IPS-NIHi7 (cell line): ENCODE results near the gene SYT1.
"Not testable (repeated sequence)": the region's sequence is repeated elsewhere in the genome, so short reads cannot be mapped to it uniquely, and the experiment has no call there.

Experiments used
- DNase-seq: peaks from one replicate; pipeline ENCODE4 v3.0.0; 2012; ENCODE audit warnings: mixed read lengths; ENCODE audit errors: extremely low spot score

The SYT1 gene

DNA sequence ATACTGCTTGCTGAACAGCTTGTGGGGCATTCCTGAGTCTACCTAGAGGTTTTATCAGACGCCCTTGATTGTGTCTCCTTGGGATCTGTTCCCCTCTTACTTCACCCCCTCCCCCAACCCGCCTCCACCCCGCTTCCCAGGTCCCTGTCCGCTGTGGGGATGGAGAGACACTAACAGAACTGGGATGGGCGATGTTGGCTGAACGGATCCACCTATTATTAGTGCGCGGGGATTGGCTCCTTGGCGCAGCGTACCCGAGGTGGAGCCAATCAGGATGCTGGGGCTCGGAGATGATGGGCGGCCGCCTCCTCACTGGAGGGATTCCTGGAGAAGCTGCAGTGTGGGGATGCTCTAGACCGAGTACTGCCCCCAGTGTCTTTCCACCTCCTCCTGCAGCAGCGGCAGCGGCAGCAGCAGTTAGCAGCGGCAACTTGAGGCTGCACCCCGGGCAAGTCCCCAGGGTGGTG lies at the start of gene SYT1:
Gene SYT1 (plus strand): TSS at position 372 of the 467 bp plus-strand sequence.
- peak; percentile 88 for DNase-seq

DNA sequence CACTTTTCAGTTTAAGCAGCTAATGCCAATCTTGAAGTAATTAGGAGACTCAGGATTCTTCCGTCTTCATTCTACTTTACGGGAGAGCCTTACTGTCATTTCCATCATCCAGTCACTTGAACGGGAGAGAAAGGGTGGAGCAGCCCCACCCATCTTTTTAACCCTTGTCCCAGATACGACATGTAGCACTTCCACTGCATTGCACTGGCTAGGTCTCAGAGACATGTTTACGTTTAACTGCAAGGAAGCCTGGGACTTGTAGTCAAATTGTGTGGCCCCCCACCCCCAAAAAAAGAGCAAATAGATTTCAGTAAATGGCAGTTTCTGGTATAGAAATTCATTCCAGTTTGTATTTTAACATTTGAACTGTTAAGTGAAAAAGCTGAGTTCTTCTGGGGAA lies 46.1 kb upstream of the SYT1 start:
- peak; percentile 21 for DNase-seq

GRCh38 chr12:78820946-78821345 lies 43.6 kb upstream of the SYT1 start:
- no peak for DNase-seq

- no peak for DNase-seq
Measured at GRCh38 chr12:78824918-78825317, 39.7 kb upstream of the SYT1 start.

- no peak for DNase-seq
Measured at GRCh38 chr12:78829690-78830089, 34.9 kb upstream of the SYT1 start.

DNA sequence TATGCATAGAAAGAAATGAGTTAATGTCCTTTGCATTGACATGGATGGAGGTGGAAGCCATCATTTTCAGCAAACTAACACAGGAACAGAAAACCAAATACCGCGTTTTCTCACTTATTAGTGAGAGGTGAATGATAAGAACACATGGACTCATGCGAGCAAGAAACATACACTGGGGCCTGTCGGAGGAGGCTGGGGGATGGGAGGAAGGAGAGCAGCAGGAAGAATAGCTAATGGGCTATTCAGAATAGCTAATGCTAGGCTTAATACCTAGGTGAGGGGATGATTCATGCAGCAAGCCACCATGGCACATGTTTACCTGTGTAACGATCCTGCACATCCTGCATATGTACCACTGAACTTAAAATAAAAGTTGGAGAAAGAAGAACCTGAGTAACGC lies 29.1 kb upstream of the SYT1 start:
- no peak for DNase-seq

- not testable (repeated sequence) for DNase-seq
Measured at GRCh38 chr12:78840518-78841019, 24.0 kb upstream of the SYT1 start.

DNA sequence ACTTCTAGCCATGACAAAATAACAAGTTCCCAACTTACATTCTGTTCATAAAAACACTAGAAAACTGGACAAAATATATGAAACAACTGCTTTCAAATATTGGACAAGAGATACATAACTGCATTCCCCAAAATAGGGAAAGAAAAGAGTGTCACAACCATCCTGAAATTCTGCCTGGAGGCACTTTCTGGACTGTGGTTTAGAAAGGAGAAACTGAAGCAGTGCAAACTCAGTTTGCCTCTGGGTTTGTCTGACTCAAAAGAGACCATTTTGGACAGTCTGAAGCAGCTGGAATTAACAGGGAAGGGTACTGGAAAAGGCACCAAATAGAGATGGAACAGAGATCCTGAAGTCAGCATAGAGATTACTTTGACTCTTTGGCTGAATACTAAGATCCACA lies 11.3 kb upstream of the SYT1 start:
- DNase-seq: no peak

DNA sequence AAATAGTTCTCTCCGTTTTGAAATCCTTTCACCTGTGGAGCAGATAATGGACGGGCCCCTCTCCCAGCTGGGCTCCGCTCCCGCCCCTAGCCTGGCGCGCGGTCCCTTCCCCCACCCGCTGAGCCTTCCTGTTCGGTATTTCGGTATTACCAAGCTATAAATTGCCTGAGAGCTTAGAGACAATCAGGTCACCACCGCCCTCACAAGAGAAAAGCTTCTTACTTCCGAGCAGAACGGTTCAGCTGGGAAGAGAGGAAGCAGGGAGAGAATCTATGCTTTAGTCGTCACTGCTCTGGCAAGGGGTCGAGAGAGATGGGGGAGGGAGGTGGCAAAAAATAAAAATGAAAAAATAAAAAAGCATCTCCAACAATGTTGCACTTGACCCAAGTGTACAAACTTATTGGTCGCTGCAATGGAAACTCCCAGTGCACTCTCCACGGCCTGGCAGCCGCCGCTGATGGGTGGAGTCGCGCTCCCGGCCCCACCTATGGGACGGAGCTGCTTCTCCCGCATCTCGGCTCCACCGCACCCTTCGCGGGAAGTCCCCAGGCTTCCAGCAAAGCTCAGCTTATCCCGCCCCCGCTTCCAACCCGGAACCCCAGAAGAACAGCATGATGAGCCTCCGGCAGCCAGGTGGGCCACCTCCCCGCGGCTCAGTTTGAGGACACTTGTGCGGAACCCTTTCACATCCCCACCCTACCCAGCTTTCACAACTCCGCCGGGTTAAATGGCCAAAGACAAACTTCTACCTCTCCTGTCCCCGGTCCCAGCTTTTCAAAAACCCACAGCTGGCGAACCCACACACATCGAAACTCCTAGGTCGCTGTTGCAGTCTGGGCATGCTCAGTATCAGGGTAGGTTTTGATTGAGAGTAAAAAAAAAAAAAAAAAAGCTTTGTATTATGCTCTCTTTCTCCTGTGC lies 832 bp upstream of the SYT1 start:
- DNase-seq: peak; percentile 69

- DNase-seq: peak; percentile 20
Measured at GRCh38 chr12:78864870-78865463, 393 bp downstream of the SYT1 start.

- DNase-seq: no peak
Measured at GRCh38 chr12:78865516-78865915, 942 bp downstream of the SYT1 start.

DNA sequence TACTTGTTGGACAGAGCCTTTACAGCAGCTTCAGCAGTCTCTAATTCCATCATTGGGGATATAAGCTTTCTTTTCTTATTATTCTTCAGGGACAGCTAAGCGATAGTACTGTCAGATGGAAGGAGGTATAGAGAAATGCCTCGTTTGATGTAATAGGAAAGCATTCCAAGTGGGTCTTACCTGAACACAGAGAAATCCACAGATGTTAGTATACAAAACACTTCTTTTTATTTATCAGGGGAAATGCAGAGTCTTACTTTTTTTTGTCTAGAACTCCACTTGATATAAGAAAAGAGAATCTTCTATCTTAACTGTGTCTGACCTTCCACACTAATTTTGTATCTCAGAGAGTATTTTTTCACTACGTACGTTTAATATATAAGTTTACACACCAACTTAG lies 1.9 kb downstream of the SYT1 start:
- no peak for DNase-seq

- DNase-seq: no peak
Measured at GRCh38 chr12:78870539-78870938, 6.0 kb downstream of the SYT1 start.

GRCh38 chr12:78871566-78871965 lies 7.0 kb downstream of the SYT1 start:
- no peak for DNase-seq

GRCh38 chr12:78878459-78878858 lies 13.9 kb downstream of the SYT1 start:
- no peak for DNase-seq

- no peak for DNase-seq
Measured at GRCh38 chr12:78878866-78879265, 14.3 kb downstream of the SYT1 start.

GRCh38 chr12:78880078-78880477 lies 15.5 kb downstream of the SYT1 start:
- peak; percentile 16 for DNase-seq

DNA sequence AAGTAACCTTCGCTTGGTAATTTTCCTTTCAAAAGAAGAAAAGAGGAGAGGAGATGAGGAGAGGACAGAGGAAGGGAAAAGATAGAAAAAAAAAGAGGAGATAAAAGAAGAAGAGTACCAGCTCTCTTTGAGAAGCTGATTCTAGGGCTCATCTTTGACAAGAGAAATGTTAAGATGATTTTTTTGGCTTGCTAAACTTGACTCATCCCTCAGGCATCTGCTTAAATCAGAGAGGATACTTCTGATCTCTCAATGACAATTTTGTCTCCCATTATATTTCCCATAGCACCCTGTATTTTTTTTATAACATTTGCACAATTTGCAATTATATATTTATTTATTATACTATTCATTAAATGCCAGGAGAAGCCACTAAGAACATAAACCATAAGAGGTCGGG lies 17.1 kb downstream of the SYT1 start:
- DNase-seq: no peak

- DNase-seq: peak; percentile 11
Measured at GRCh38 chr12:78885466-78885865, 20.9 kb downstream of the SYT1 start.

GRCh38 chr12:78886719-78887407 lies 22.3 kb downstream of the SYT1 start:
- no peak for DNase-seq

DNA sequence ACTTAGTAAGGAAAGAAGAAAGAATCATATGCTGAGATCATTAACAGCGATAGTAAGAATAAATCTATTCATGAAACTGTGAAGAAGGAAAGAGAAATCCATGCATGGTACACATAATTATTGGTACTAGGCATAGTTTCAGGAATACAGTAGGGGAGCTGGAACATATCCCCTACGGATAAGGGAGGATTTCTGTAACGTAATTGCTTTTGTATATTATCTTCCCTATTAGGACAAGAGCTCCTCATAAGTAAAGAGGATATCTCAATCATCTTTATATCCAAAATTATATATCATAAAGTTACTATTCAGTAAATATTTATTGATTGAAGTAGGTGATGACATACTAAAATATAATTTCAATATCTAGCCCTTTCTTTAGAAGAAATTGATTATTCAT lies 22.9 kb downstream of the SYT1 start:
- no peak for DNase-seq

DNA sequence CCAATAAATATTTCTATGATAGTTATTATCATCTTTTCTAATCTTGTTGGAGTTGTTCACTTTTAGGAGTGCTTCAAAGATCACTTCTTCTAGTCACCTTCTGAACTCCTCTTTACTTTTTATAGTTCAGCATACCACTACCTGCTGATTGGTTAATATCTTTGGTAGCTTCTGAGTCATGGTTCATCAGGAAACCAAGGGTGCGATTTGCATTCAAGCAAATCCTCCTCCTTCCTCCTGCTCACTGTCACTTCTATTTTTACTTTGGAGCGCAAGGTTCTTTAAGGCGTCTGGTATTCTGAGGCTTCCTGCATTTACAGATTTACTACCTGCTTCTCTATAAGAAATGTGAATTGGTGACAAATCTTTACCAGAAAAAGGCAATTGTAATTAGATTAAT lies 24.0 kb downstream of the SYT1 start:
- peak; percentile 16 for DNase-seq
